ENCODE data around the gene KLHL9.
"Not testable (repeated sequence)": the region's sequence is repeated elsewhere in the genome, so short reads cannot be mapped to it uniquely, and the experiment has no call there.

GRCh38 chr9:21367169-21367568, 32.0 kb upstream of the KLHL9 start:
- not testable (repeated sequence) for TF ChIP-seq CTCF, POLR2AphosphoS5 (IDR thresholded peaks at IDR 0.05)
